PFSK-1 (cell line): ENCODE data around the gene CPSF3.

Experiments used
- POLR2AphosphoS5 ChIP-seq: IDR thresholded peaks from 2 replicates; pipeline ENCODE4 v1.6.1; 2012; ENCODE audit warnings: low read depth, mild to moderate bottlenecking, control low read depth, low read length, moderate library complexity
- TAF1 ChIP-seq: IDR thresholded peaks from 2 replicates; pipeline ENCODE4 v1.6.1; 2012; ENCODE audit warnings: low read length, control low read depth, borderline replicate concordance; ENCODE audit not compliant: insufficient read depth

GRCh38 chr2:9388950-9389911, 34.2 kb upstream of the CPSF3 start:
- TF ChIP-seq POLR2AphosphoS5 (no peak), TAF1 (no peak)
